ENCODE data around the gene ZNF428.
"Not testable (repeated sequence)": the region's sequence is repeated elsewhere in the genome, so short reads cannot be mapped to it uniquely, and the experiment has no call there.

ZNF428 gene

DNA sequence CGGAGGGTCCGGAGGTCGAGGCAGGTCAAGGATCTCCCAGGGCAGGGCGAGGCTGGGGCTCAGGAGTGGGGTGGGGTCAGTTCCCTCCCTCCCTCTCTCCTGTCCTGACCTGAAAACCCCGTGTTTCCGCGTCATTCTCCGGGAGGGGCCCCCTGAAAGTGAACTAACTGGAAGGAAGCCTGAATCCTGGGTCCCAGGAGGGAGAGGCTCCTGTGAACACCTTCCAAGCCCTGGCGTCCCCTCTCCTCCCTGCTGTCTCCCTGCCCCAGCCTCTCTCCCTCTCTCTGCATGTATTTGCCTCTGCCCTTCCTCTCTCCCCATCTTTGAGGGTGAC is 21.0 kb upstream of the ZNF428 start:
- peaks cover 18% of the 10 kb centered on the region for H3K4me1 ChIP-seq (ENCODE audit: control insufficient read depth, insufficient read depth, low read length)
- no peak overlapping the region for H3K27ac ChIP-seq (ENCODE audit: insufficient read depth, low read depth, low read length, poor library complexity, severe bottlenecking)
- peak overlapping the region; percentile 73 for H3K4me3 ChIP-seq (ENCODE audit: insufficient read depth, low read depth, low read length)
- H3K9me3 ChIP-seq (ENCODE audit: control insufficient read depth, low read length): no peaks in the 10 kb centered on the region
- H3K36me3 ChIP-seq (ENCODE audit: control insufficient read depth, insufficient read depth, low read length): no peaks in the 10 kb centered on the region
- WGBS, 2 experiments: 13 to 14% methylated on average over 9 of the region's 9 CpGs
- H3K27me3 ChIP-seq (ENCODE audit: control insufficient read depth, insufficient read depth, low read length, poor library complexity, severe bottlenecking): peaks cover 46% of the 10 kb centered on the region

DNA sequence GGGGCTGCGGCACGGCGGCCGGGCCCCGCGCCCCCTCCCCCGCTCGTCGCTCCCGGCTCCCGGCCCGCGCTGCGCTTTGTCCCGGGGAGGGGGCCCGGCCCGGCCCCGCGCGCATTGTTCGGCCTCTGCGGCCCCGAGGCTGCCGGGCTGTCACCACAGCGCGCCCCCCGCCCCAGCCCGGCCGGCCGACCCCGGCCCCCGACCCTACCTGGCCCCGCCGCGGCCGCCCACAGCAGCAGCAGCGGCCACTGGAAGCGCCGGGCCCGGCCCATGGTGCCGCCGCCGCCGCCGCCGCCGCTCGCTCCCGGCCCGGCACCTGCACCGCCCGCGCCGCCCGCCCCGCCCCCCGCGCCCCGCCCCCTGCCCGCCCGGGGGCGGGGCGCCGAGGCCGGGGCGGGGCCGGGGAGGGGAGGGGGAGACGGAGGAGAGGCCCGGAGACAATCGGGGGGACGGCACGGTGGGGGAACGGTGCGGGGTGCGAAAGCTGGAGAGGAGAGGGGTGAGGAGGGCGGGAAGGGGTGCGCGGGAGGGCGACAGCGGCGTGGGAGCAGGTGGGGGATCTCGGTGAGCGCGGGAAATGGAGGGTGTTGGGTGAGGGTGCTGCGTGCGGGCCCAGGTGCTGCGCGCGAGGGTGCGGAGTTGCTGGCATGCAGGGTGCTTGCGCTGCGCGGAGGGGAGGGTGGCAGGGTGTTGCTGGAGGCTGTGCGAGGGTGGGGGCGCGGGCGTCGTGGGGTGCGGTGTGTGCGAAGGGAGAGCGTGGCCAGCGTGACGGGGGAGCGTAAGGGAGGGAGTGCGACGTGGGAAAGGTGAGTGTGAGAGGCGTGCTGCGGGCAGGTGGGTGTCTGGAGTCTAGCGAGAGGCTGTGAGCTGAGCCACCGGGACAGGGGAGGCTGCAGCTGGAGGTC is 20.3 kb upstream of the ZNF428 start, which contains the start of gene CADM4:
TSS of gene CADM4 (minus strand) at position 332 of the 905 bp plus-strand sequence. CDS start at position 272, 60 bp downstream.
- 1% methylated on average over 110 of the region's 110 CpGs for WGBS, 2 experiments
- H3K4me1 ChIP-seq (ENCODE audit: control insufficient read depth, insufficient read depth, low read length): peaks cover 20% of the 10 kb centered on the region
- no peak within 1 kb of the TSS for H3K27ac ChIP-seq (ENCODE audit: insufficient read depth, low read depth, low read length, poor library complexity, severe bottlenecking)
- H3K4me3 ChIP-seq (ENCODE audit: insufficient read depth, low read depth, low read length): peak within 1 kb of the TSS; percentile 73
- no peaks in the 10 kb centered on the region for H3K36me3 ChIP-seq (ENCODE audit: control insufficient read depth, insufficient read depth, low read length)
- peaks cover 46% of the 10 kb centered on the region for H3K27me3 ChIP-seq (ENCODE audit: control insufficient read depth, insufficient read depth, low read length, poor library complexity, severe bottlenecking)
- H3K9me3 ChIP-seq (ENCODE audit: control insufficient read depth, low read length): no peaks in the 10 kb centered on the region

DNA sequence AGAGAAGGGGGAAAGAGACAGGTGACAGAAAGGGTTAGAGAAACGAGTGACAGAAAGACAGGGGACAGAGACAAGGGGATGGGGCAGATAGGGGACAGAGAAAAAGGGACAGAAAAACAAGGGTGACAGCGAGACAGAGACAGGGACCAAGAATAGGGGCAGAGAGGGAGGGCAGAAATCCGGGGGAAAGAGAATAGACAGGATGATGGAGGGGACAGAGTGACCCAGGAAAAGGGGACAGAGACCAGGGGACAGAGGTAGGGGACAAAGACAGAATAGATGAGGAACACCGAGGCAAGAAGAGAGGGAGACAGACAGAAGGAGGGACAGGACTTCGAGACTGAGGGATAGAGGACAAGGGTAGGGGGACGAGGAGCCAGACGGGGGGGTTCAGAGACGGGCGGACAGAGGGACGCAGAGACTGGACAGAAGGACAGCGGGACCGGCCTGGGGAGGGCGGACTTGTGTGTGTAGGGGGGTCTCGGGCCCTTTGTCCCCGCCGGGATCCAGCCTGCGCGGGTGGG is 19.6 kb upstream of the ZNF428 start:
- H3K4me1 ChIP-seq (ENCODE audit: control insufficient read depth, insufficient read depth, low read length): peaks cover 23% of the 10 kb centered on the region
- H3K27ac ChIP-seq (ENCODE audit: insufficient read depth, low read depth, low read length, poor library complexity, severe bottlenecking): no peak overlapping the region
- H3K9me3 ChIP-seq (ENCODE audit: control insufficient read depth, low read length): no peaks in the 10 kb centered on the region
- peak overlapping the region; percentile 73 for H3K4me3 ChIP-seq (ENCODE audit: insufficient read depth, low read depth, low read length)
- WGBS, 2 experiments: 3 to 5% methylated on average over 18 of the region's 18 CpGs
- H3K27me3 ChIP-seq (ENCODE audit: control insufficient read depth, insufficient read depth, low read length, poor library complexity, severe bottlenecking): peaks cover 46% of the 10 kb centered on the region
- no peaks in the 10 kb centered on the region for H3K36me3 ChIP-seq (ENCODE audit: control insufficient read depth, insufficient read depth, low read length)

DNA sequence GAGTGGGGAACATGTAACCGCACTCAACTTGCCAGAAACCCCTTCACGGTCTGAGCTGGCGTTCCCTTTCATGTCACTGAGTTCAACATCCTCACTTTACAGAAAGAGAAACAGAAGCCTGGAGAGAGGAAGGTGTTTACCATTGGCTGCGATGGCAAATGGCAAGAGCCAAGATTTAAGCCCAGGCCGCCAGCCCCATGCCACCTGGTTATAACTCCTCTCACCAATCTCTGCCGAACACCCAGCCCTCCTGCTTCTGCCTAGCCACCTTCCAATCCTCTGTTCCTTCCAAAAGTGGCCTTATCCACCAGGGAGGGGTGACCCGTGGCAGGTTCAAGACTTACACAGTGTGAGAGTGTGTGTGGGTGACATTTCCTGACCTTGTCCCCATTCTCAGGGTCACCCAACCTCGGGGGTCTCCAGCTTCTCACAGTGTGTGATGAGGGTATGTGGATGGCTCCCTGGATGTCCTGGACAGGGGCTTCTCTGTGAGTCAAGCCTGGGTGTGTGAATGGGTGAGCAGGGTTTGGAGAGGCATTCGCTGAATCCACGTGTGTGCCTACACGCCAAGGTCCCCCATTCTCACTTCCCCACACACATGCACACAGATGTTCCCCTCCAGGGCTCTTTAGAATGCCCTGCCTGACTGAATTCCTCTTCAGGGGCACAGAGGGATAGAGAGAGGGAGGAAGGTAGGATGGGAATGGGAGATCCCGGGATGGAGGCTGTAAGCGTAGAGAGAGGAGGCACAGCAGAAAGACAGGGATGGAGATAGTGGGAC is 19.0 kb upstream of the ZNF428 start:
- Histone ChIP-seq H3K36me3 (ENCODE audit: control insufficient read depth, insufficient read depth, low read length) (no peaks in the 10 kb centered on the region), H3K4me1 (ENCODE audit: control insufficient read depth, insufficient read depth, low read length) (peaks cover 23% of the 10 kb centered on the region), H3K9me3 (ENCODE audit: control insufficient read depth, low read length) (no peaks in the 10 kb centered on the region), H3K27me3 (ENCODE audit: control insufficient read depth, insufficient read depth, low read length, poor library complexity, severe bottlenecking) (peaks cover 46% of the 10 kb centered on the region), H3K4me3 (ENCODE audit: insufficient read depth, low read depth, low read length) (peak overlapping the region; percentile 73), H3K27ac (ENCODE audit: insufficient read depth, low read depth, low read length, poor library complexity, severe bottlenecking) (no peak overlapping the region)
- WGBS, 2 experiments: 81 to 85% methylated on average over 11 to 13 of the region's 13 CpGs

DNA sequence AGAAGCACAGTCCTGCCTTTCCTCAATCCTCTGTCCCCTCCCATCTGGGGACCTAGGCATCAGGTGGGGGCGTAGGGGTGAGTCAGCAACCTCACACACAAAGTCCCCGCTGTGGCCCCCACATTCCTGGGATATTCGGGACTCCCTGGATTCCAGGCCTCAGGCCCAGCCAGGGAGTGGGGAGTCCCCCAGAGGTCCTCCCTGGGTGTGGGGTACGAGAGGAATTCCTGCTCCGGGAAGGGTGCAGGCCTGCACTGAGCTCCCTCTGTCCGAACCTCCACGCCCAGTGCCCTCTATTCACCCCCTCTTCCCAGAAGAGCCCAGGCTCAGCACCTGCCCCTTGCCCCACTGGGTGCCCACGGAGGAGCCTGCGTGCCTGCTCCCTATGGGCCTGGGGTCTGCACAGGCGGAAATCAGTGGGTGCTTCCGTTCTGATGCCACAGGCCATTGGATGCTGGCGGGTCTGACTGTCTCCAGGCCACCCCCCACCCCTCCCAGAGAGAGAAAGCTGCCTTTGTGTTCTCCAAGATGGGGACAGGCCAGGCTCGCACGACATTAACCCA is 16.8 kb upstream of the ZNF428 start:
- peaks cover 34% of the 10 kb centered on the region for H3K27me3 ChIP-seq (ENCODE audit: control insufficient read depth, insufficient read depth, low read length, poor library complexity, severe bottlenecking)
- H3K36me3 ChIP-seq (ENCODE audit: control insufficient read depth, insufficient read depth, low read length): no peaks in the 10 kb centered on the region
- H3K4me1 ChIP-seq (ENCODE audit: control insufficient read depth, insufficient read depth, low read length): peaks cover 23% of the 10 kb centered on the region
- H3K27ac ChIP-seq (ENCODE audit: insufficient read depth, low read depth, low read length, poor library complexity, severe bottlenecking): peak overlapping the region; percentile 59
- 55 to 58% methylated on average over 14 of the region's 14 CpGs for WGBS, 2 experiments
- no peaks in the 10 kb centered on the region for H3K9me3 ChIP-seq (ENCODE audit: control insufficient read depth, low read length)
- H3K4me3 ChIP-seq (ENCODE audit: insufficient read depth, low read depth, low read length): peak overlapping the region; percentile 8

DNA sequence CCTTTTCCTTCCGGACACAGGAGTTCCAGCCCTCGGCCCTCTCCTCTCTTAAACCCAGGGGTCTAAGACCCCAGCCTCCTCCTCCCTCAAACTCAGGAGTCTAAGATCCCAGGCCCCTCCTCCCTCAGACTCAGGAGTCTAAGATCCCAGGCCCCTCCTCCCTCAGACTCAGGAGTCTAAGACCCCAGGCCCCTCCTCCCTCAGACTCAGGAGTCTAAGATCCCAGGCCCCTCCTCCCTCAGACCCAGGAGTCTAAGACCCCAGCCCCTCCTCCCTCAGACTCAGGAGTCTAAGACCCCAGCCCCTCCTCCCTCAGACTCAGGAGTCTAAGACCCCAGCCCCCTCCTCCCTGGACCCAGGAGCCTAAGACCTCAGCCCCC is 16.1 kb upstream of the ZNF428 start:
- H3K9me3 ChIP-seq (ENCODE audit: control insufficient read depth, low read length); H3K36me3 ChIP-seq (ENCODE audit: control insufficient read depth, insufficient read depth, low read length): not testable (repeated sequence)
- 2% methylated on average over 2 of the region's 2 CpGs for WGBS, 2 experiments
- Histone ChIP-seq H3K27me3 (ENCODE audit: control insufficient read depth, insufficient read depth, low read length, poor library complexity, severe bottlenecking) (peaks cover 27% of the 10 kb centered on the region), H3K4me3 (ENCODE audit: insufficient read depth, low read depth, low read length) (peak overlapping the region; percentile 21), H3K4me1 (ENCODE audit: control insufficient read depth, insufficient read depth, low read length) (peaks cover 23% of the 10 kb centered on the region), H3K27ac (ENCODE audit: insufficient read depth, low read depth, low read length, poor library complexity, severe bottlenecking) (peak overlapping the region; percentile 80)

DNA sequence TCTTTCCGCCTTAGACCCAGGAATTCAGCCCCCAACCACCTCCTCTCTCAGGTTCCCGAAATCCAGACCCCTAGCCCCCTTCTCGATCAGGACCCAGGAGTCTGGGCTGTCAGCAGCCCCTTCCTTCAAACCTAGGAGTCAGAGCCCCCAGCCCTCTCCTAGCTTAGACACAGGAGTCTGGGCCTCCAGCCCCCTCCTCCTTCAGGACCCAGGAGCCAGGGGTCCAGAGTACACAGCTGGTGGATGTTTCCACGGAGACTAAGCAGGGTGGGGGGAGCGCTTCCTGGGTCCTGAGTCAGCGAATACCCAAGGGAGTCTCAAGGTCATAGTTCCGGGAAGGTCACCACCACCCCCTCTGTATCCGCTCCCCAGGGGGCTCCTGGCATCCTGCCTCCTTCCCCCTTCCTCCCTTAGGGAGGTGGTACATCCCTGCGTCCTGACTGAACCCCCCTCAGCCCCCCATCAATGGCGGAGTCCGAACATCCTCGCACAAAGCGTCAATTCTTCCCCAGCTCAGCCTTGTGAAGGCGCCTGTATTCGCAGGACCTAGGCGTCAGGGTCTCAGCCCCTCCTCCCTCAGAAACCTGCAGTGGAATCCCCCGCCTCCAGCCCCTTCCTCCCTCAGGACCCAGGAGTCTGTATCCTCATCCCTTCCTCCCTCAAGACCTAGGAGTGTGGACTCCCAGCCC is 15.6 kb upstream of the ZNF428 start:
- peaks cover 22% of the 10 kb centered on the region for H3K27me3 ChIP-seq (ENCODE audit: control insufficient read depth, insufficient read depth, low read length, poor library complexity, severe bottlenecking)
- H3K9me3 ChIP-seq (ENCODE audit: control insufficient read depth, low read length): no peaks in the 10 kb centered on the region
- H3K36me3 ChIP-seq (ENCODE audit: control insufficient read depth, insufficient read depth, low read length): no peaks in the 10 kb centered on the region
- H3K27ac ChIP-seq (ENCODE audit: insufficient read depth, low read depth, low read length, poor library complexity, severe bottlenecking): peak overlapping the region; percentile 80
- 5 to 6% methylated on average over 17 of the region's 17 CpGs for WGBS, 2 experiments
- peaks cover 23% of the 10 kb centered on the region for H3K4me1 ChIP-seq (ENCODE audit: control insufficient read depth, insufficient read depth, low read length)
- peak overlapping the region; percentile 21 for H3K4me3 ChIP-seq (ENCODE audit: insufficient read depth, low read depth, low read length)

DNA sequence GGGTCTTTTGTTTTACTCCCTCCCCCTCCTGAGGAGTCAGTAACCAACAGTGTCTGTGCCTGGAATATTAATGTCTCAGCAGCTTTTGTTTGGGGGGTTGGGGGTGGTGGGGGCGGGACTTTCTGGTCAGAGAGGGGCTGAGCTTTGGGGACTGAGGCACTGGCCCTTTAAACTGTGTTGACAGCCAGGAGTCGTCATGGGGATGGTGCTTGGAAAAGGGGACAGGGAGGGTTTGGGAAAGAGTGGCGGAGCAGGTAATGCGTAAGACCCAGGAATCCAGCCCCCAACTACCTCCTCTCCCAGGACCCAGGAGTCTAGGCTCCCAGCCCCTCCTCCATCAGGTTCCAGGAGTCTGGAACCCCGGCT is 15.1 kb upstream of the ZNF428 start:
- H3K9me3 ChIP-seq (ENCODE audit: control insufficient read depth, low read length): no peaks in the 10 kb centered on the region
- H3K36me3 ChIP-seq (ENCODE audit: control insufficient read depth, insufficient read depth, low read length): no peaks in the 10 kb centered on the region
- WGBS, 2 experiments: 14 to 22% methylated on average over 4 to 5 of the region's 5 CpGs
- H3K4me1 ChIP-seq (ENCODE audit: control insufficient read depth, insufficient read depth, low read length): peaks cover 23% of the 10 kb centered on the region
- H3K27ac ChIP-seq (ENCODE audit: insufficient read depth, low read depth, low read length, poor library complexity, severe bottlenecking): peak overlapping the region; percentile 80
- H3K4me3 ChIP-seq (ENCODE audit: insufficient read depth, low read depth, low read length): peak overlapping the region; percentile 21
- peaks cover 20% of the 10 kb centered on the region for H3K27me3 ChIP-seq (ENCODE audit: control insufficient read depth, insufficient read depth, low read length, poor library complexity, severe bottlenecking)

GRCh38 chr19:43634068-43634467 is 14.6 kb upstream of the ZNF428 start:
- Histone ChIP-seq H3K4me1 (ENCODE audit: control insufficient read depth, insufficient read depth, low read length) (peaks cover 22% of the 10 kb centered on the region), H3K4me3 (ENCODE audit: insufficient read depth, low read depth, low read length) (no peak overlapping the region), H3K27ac (ENCODE audit: insufficient read depth, low read depth, low read length, poor library complexity, severe bottlenecking) (no peak overlapping the region), H3K9me3 (ENCODE audit: control insufficient read depth, low read length) (no peaks in the 10 kb centered on the region), H3K36me3 (ENCODE audit: control insufficient read depth, insufficient read depth, low read length) (no peaks in the 10 kb centered on the region), H3K27me3 (ENCODE audit: control insufficient read depth, insufficient read depth, low read length, poor library complexity, severe bottlenecking) (peaks cover 17% of the 10 kb centered on the region)
- 89 to 92% methylated on average over 5 of the region's 5 CpGs for WGBS, 2 experiments
